Upper lobe of right lung (tissue), 1 donor: ENCODE measurements around the gene GBF1. TPM values are rescaled to one million over a fixed set of nuclear protein-coding genes. Genes with fewer than 3 reads are reported as not detected.

Experiments
- ATAC-seq: fragments of 200-7000 bp; cut with Tn5 transposase; one replicate; pipeline ENCODE4 v1.9.1; 2020; ENCODE audit warnings: mild to moderate bottlenecking, moderate library complexity
- DNase-seq: peaks from one replicate; pipeline ENCODE4 v3.0.0-alpha.2; 2020
- H3K27ac ChIP-seq: fragments of 200-600 bp; one replicate; pipeline ENCODE4 v1.8.0; 2022
- H3K27me3 ChIP-seq: fragments of 200-600 bp; one replicate; pipeline ENCODE4 v1.8.0; 2022; ENCODE audit warnings: mild to moderate bottlenecking
- H3K36me3 ChIP-seq: fragments of 200-600 bp; one replicate; pipeline ENCODE4 v1.8.0; 2022
- H3K4me1 ChIP-seq: fragments of 200-600 bp; one replicate; pipeline ENCODE4 v1.8.0; 2022
- H3K4me3 ChIP-seq: fragments of 200-600 bp; one replicate; pipeline ENCODE4 v1.8.0; 2022; ENCODE audit warnings: mild to moderate bottlenecking
- H3K9me3 ChIP-seq: fragments of 200-600 bp; one replicate; pipeline ENCODE4 v1.8.0; 2022
- CTCF ChIP-seq: fragments of 200-600 bp; IDR thresholded peaks from one replicate; pipeline ENCODE4 v1.8.0; 2022; ENCODE audit warnings: antibody characterized with exemption
- intact Hi-C: fragments of 100-400 bp; cut with DNase I; formaldehyde crosslinking; loops from one replicate; pipeline ENCODE4 v1.11.0; 2022
- total RNA-seq: library from RNA; stranded (reverse); fragmentation: NEBNext Ultra II Directional; extraction: Animal tissue kit (Norgen Biotek cat#: 25700); gene quantifications from one replicate; pipeline ENCODE4 v1.2.1, GENCODE V29; 2021
- donor health status: DM: no; HTN: yes; CAD: no; lungs with severe emphysema.

GBF1 gene
- total RNA-seq, 1 donor from 2014 or later: 38.5 TPM

DNA sequence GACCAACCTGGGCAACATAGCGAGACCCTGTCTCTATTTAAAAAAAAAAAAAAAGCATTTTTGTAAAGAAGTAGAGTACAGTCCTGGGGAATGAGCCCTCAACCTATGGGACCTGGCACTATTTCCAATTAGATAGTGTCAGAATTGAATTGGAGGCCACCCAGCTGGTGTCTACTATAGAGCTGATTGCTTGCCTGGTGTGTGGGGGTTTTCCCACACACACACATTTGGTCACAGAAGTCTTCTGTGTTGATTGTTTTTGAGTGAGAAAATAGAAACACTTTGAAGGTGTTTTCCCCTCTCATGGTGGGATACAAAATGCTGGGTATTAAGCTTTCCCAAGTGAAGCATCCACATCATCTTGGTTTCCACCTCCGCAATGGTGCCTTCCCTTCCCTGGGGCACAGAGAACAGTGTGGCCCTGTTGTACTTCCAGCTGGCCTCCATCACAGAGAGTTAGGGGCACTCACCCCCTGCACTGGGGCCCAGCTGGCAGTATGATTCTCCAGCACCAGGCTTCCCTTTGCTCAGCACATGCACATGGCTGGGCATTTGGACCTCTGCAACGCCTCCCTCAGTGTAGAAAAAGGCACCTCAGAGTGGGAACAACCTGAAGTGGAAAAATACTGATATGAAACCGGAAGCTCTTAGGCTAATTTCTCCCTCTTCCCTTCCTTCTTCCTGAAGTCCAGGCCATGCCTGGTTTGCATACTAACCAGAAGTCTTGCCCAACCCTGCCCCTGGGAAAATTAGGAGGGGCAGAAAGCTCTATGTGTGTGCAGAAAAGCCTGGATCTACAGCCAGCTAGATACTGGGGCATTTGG is 139.5 kb downstream of the GBF1 start:
- H3K36me3 ChIP-seq: peaks cover 34% of the 10 kb centered on the region
- H3K4me1 ChIP-seq: peaks cover 14% of the 10 kb centered on the region
- H3K27ac ChIP-seq: peak overlapping the region; percentile 12
- intact Hi-C loops: no loop called here
- ATAC-seq (peak; percentile 89), DNase-seq (no peak)
- no peaks in the 10 kb centered on the region for H3K27me3 ChIP-seq
- no peak for TF ChIP-seq CTCF
- no peak overlapping the region for H3K4me3 ChIP-seq
- no peaks in the 10 kb centered on the region for H3K9me3 ChIP-seq

- H3K27ac ChIP-seq: no peak overlapping the region
- intact Hi-C loops: no loop called here
- DNase-seq (no peak), ATAC-seq (no peak)
- no peaks in the 10 kb centered on the region for H3K27me3 ChIP-seq
- H3K4me3 ChIP-seq: no peak overlapping the region
- H3K4me1 ChIP-seq: peaks cover 25% of the 10 kb centered on the region
- H3K9me3 ChIP-seq: no peaks in the 10 kb centered on the region
- no peak for TF ChIP-seq CTCF
- H3K36me3 ChIP-seq: no peaks in the 10 kb centered on the region
These were observed 144.6 kb downstream of the GBF1 start for GRCh38 chr10:102389894-102390293.

DNA sequence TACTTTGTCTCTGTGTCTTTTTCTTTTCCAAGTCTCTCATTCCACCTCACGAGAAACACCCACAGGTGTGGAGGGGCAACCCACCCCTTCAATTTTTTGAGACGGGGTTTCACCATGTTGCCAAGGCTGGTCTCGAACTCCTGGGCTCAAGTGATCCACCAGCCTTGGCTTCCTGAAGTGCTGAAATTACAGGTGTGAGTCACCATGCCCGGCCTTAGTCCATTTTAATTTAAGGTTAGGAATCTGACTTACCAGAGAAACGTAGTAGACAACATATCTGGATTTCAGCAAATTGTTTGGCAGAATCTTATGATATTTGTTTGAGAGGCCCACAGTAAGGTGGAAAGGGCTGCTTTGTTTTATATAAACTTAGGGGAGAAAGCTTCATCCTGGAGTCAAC is 147.0 kb downstream of the GBF1 start:
- intact Hi-C loops: no loop called here
- ATAC-seq: no peak
- TF ChIP-seq CTCF: no peak
- Histone ChIP-seq H3K27ac (no peak overlapping the region), H3K4me1 (peaks cover 23% of the 10 kb centered on the region), H3K36me3 (peaks cover under 1% of the 10 kb centered on the region), H3K9me3 (no peaks in the 10 kb centered on the region), H3K27me3 (no peaks in the 10 kb centered on the region), H3K4me3 (no peak overlapping the region)
- DNase-seq: no peak

DNA sequence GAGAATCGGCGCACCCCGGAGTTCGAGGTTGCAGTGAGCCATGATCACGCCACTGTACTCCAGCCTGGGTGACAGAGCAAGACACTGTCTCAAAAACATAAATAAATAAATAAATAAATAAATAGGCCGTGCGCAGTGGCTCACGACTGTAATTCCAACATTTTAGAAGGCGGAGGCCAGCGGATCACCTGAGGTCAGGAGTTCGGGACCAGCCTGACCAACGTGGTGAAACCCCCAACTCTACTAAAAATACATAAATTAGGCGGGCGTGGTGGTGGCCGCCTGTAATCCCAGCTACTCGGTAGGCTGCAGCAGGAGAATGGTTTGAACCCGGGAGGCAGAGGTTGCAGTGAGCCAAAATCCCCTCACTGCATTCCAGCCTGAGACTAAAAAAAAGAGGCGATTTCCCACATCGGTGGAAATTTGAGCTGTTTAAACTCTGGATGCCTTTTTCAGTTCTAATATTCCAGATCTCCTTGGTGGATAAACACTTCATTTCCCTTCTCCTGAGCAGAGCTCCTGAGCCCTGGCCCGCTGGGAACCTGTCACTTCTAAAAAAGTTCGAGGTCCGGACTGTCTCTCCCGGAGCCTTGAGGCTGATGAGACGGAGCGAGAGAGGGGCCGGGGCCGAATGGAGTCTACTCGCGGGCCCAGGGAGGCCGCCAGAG is 148.2 kb downstream of the GBF1 start:
- peak; percentile 95 for TF ChIP-seq CTCF
- no peaks in the 10 kb centered on the region for H3K27me3 ChIP-seq
- peak overlapping the region; percentile 87 for H3K4me3 ChIP-seq
- DNase-seq (no peak), ATAC-seq (no peak)
- intact Hi-C loops: no loop called here
- H3K36me3 ChIP-seq: peaks cover 13% of the 10 kb centered on the region
- peaks cover 24% of the 10 kb centered on the region for H3K4me1 ChIP-seq
- peak overlapping the region; percentile 98 for H3K27ac ChIP-seq
- H3K9me3 ChIP-seq: no peaks in the 10 kb centered on the region

GRCh38 chr10:102394079-102394800 is 148.9 kb downstream of the GBF1 start:
- Histone ChIP-seq H3K27me3 (no peaks in the 10 kb centered on the region), H3K9me3 (no peaks in the 10 kb centered on the region), H3K27ac (peak overlapping the region; percentile 98), H3K4me3 (peak overlapping the region; percentile 87), H3K4me1 (peaks cover 31% of the 10 kb centered on the region), H3K36me3 (peaks cover 13% of the 10 kb centered on the region)
- ATAC-seq: peak; percentile 91
- intact Hi-C loops: no loop called here
- DNase-seq: peak; percentile 98
- peak; percentile 11 for TF ChIP-seq CTCF
